Measurements from ENCODE around the gene RNF220.
A peak's percentile ranks its signal among the peaks of the same experiment; 100 is the strongest.

RNF220 gene

GRCh38 chr1:44405031-44405797 is at the start of gene RNF220:
Gene RNF220 (plus strand): TSS chr1:44405255.
- Histone ChIP-seq H3K27ac (ENCODE audit: low read depth, low read length) (no peak within 1 kb of the TSS), H3K4me1 (ENCODE audit: control insufficient read depth, low read length) (peaks cover 11% of the 10 kb centered on the region; the same call in 1 of the 2 replicates), H3K9me2 (replicated peaks; ENCODE audit: control insufficient read depth, low read length) (no peaks in the 10 kb centered on the region), H3K9me3 (ENCODE audit: control insufficient read depth, insufficient read depth, low read length) (no peaks in the 10 kb centered on the region), H3K36me3 (ENCODE audit: control insufficient read depth, low read length) (no peaks in the 10 kb centered on the region), H3F3A (ENCODE audit: control insufficient read depth, insufficient read depth) (no peaks in the 10 kb centered on the region), H3K79me2 (ENCODE audit: control insufficient read depth, low read length) (no peaks in the 10 kb centered on the region), H3K27me3 (ENCODE audit: control insufficient read depth, low read length) (peaks cover 77% of the 10 kb centered on the region), H4K20me1 (ENCODE audit: control insufficient read depth, insufficient read depth, low read depth, low read length) (no peaks in the 10 kb centered on the region), H3K4me2 (ENCODE audit: low read length) (peak within 1 kb of the TSS; percentile 60), H3K4me3 (ENCODE audit: low read length) (peak within 1 kb of the TSS; percentile 46)
- TF ChIP-seq CTCF (IDR thresholded peaks at IDR 0.05; ENCODE audit: low read depth, low read length, poor library complexity, severe bottlenecking) (no peak), EZH2phosphoT487 (IDR thresholded peaks at IDR 0.05; ENCODE audit: borderline replicate concordance, low read length) (peak; percentile 91)

- H3K27ac ChIP-seq (ENCODE audit: low read depth, low read length) = peak overlapping the region; percentile 17; the same call in 1 of the 2 replicates
- H3K9me3 ChIP-seq (ENCODE audit: control insufficient read depth, insufficient read depth, low read length) = no peaks in the 10 kb centered on the region
Observed at GRCh38 chr1:44355582-44356305, 49.3 kb upstream of the RNF220 start.

DNA sequence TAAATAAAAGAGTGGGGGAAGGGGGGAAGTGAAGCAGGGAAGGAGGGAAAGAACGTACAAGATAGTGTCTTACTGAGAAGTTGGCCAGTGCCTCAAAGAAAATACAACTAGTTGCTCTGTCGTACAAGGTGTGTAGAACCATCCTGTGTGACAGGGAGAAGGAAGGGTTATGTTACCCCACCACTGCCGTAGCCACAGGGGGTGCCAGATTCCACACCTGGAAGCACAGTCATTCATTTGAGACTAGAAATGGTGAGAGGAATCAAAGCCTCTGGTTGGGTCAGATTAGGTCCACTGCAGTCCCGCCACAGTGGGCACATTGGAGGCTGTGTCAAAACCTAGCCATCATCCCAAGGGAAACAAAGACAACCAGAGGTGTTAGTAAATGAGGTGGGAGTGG is 47.3 kb upstream of the RNF220 start:
- TF ChIP-seq CTCF (IDR thresholded peaks at IDR 0.05; ENCODE audit: low read depth, low read length, poor library complexity, severe bottlenecking) (no peak), EZH2phosphoT487 (IDR thresholded peaks at IDR 0.05; ENCODE audit: borderline replicate concordance, low read length) (no peak)
- no peaks in the 10 kb centered on the region for H3K9me3 ChIP-seq (ENCODE audit: control insufficient read depth, insufficient read depth, low read length)
- no peaks in the 10 kb centered on the region for H3F3A ChIP-seq (ENCODE audit: control insufficient read depth, insufficient read depth)
- H3K79me2 ChIP-seq (ENCODE audit: control insufficient read depth, low read length) = peaks cover 23% of the 10 kb centered on the region
- no peak overlapping the region for H3K27ac ChIP-seq (ENCODE audit: low read depth, low read length)
- no peaks in the 10 kb centered on the region; the same call in 1 of the 2 replicates for H4K20me1 ChIP-seq (ENCODE audit: control insufficient read depth, insufficient read depth, low read depth, low read length)
- no peaks in the 10 kb centered on the region for H3K27me3 ChIP-seq (ENCODE audit: control insufficient read depth, low read length)
- H3K4me1 ChIP-seq (ENCODE audit: control insufficient read depth, low read length) = peaks cover 43% of the 10 kb centered on the region
- H3K4me3 ChIP-seq (ENCODE audit: low read length) = no peak overlapping the region
- no peaks in the 10 kb centered on the region for H3K9me2 ChIP-seq (replicated peaks; ENCODE audit: control insufficient read depth, low read length)
- peaks cover 9% of the 10 kb centered on the region for H3K36me3 ChIP-seq (ENCODE audit: control insufficient read depth, low read length)
- H3K4me2 ChIP-seq (ENCODE audit: low read length) = no peak overlapping the region

More at GRCh38 chr1:44355582-44356305, 49.3 kb upstream of the RNF220 start:
- Histone ChIP-seq H3F3A (ENCODE audit: control insufficient read depth, insufficient read depth) (no peaks in the 10 kb centered on the region), H3K4me3 (ENCODE audit: low read length) (peak overlapping the region; percentile 81), H3K9me2 (replicated peaks; ENCODE audit: control insufficient read depth, low read length) (no peaks in the 10 kb centered on the region), H3K4me2 (ENCODE audit: low read length) (peak overlapping the region; percentile 83), H3K79me2 (ENCODE audit: control insufficient read depth, low read length) (peaks cover 37% of the 10 kb centered on the region), H4K20me1 (ENCODE audit: control insufficient read depth, insufficient read depth, low read depth, low read length) (no peaks in the 10 kb centered on the region; the same call in 1 of the 2 replicates), H3K4me1 (ENCODE audit: control insufficient read depth, low read length) (peaks cover 29% of the 10 kb centered on the region), H3K36me3 (ENCODE audit: control insufficient read depth, low read length) (peaks cover 19% of the 10 kb centered on the region), H3K27me3 (ENCODE audit: control insufficient read depth, low read length) (no peaks in the 10 kb centered on the region)
- TF ChIP-seq CTCF (IDR thresholded peaks at IDR 0.05; ENCODE audit: low read depth, low read length, poor library complexity, severe bottlenecking) (no peak), EZH2phosphoT487 (IDR thresholded peaks at IDR 0.05; ENCODE audit: borderline replicate concordance, low read length) (no peak)
